ENCODE data around the gene TPK1. TPM values are rescaled to one million over a fixed set of nuclear protein-coding genes. Genes with fewer than 3 reads are reported as not detected.

Gene TPK1
- total RNA-seq, 4 donors from 2014 or later, result 2.5 to 22.7 (median 18.7) TPM

GRCh38 chr7:144408121-144408520, 427.7 kb downstream of the TPK1 start:
- no peak for DNase-seq
- Histone ChIP-seq H3K36me3 (no peaks in the 10 kb centered on the region), H3K27ac (no peak overlapping the region), H3K4me3 (no peak overlapping the region), H3K27me3 (no peaks in the 10 kb centered on the region), H3K4me1 (no peaks in the 10 kb centered on the region), H3K9me3 (no peaks in the 10 kb centered on the region)
- no peak for TF ChIP-seq CTCF (IDR thresholded peaks at IDR 0.05)
- TF ChIP-seq POLR2A (IDR thresholded peaks at IDR 0.05), result no peak

DNA sequence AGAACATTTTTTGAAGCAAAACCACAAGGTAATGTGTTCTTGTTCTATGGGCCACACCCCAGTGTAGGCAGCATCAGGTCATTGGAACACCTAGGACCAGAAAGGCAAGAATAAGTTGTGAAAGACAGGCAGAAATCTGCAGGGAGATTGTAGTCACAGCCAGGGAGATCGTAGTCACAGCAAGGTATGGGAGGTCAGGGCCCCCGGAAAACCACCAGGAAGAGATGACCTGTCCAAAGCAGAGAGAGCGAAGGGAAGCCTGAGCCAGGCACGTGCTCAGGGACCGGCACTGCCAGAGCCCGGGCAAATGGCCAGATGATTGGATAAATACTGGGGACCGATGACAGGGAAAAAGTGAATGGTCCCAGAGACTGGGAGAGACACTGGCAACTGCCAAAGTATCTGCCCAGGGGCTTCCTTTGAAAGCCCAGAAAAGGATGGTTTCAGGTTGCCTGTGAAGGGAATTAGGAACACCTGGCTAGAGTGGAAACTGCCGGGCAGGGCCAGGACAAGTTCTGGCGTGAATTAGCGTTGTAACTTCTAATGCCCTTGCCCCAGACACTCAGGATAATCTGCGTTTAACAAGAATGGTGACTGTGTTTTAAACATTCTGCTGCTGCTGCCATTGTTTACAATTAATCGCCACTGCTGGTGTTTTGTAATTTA, 428.5 kb downstream of the TPK1 start:
- DNase-seq, result no peak

GRCh38 chr7:144404946-144405345, 430.9 kb downstream of the TPK1 start:
- Histone ChIP-seq H3K36me3 (no peaks in the 10 kb centered on the region), H3K4me1 (no peaks in the 10 kb centered on the region)
- DNase-seq, result no peak

More for the DNA sequence above, 428.5 kb downstream of the TPK1 start:
- Histone ChIP-seq H3K4me1 (no peaks in the 10 kb centered on the region), H3K4me3 (no peak overlapping the region), H3K9me3 (no peaks in the 10 kb centered on the region), H3K36me3 (no peaks in the 10 kb centered on the region), H3K27me3 (no peaks in the 10 kb centered on the region), H3K27ac (no peak overlapping the region)
- TF ChIP-seq POLR2A (IDR thresholded peaks at IDR 0.05), result no peak
- TF ChIP-seq CTCF (IDR thresholded peaks at IDR 0.05), result no peak

GRCh38 chr7:144403649-144404061, 432.2 kb downstream of the TPK1 start, which contains the start of gene NOBOX:
Gene NOBOX (minus strand): TSS chr7:144403693.
- H3K4me3 ChIP-seq, result no peak within 1 kb of the TSS
- DNase-seq, result no peak
- H3K36me3 ChIP-seq, result no peaks in the 10 kb centered on the region
- no peak within 1 kb of the TSS for H3K27ac ChIP-seq
- H3K4me1 ChIP-seq, result no peaks in the 10 kb centered on the region
- no peaks in the 10 kb centered on the region for H3K27me3 ChIP-seq
- no peaks in the 10 kb centered on the region for H3K9me3 ChIP-seq
- TF ChIP-seq POLR2A (IDR thresholded peaks at IDR 0.05), result no peak
- TF ChIP-seq CTCF (IDR thresholded peaks at IDR 0.05), result no peak

More at GRCh38 chr7:144404946-144405345, 430.9 kb downstream of the TPK1 start:
- no peaks in the 10 kb centered on the region for H3K27me3 ChIP-seq
- no peak overlapping the region for H3K4me3 ChIP-seq
- H3K27ac ChIP-seq, result no peak overlapping the region
- no peak for TF ChIP-seq CTCF (IDR thresholded peaks at IDR 0.05)
- TF ChIP-seq POLR2A (IDR thresholded peaks at IDR 0.05), result no peak
- H3K9me3 ChIP-seq, result no peaks in the 10 kb centered on the region

- no peak overlapping the region for H3K27ac ChIP-seq
- no peaks in the 10 kb centered on the region for H3K27me3 ChIP-seq
- no peaks in the 10 kb centered on the region for H3K36me3 ChIP-seq
- no peaks in the 10 kb centered on the region for H3K9me3 ChIP-seq
- no peak for DNase-seq
- TF ChIP-seq CTCF (IDR thresholded peaks at IDR 0.05) (no peak), POLR2A (IDR thresholded peaks at IDR 0.05) (no peak)
- no peak overlapping the region for H3K4me3 ChIP-seq
- H3K4me1 ChIP-seq, result no peaks in the 10 kb centered on the region
These were observed 432.8 kb downstream of the TPK1 start for GRCh38 chr7:144403102-144403501.

Small RNA genes within 50 kb of the gene (small RNA-seq; reads per million reads assigned to genes)
- 0 reads per million in 2 donors for gene RNU6ATAC40P

All from Peyer's patch (tissue), 4 donors.